ENCODE measurements around the gene GPC6.

- no peak for TF ChIP-seq NFXL1 (CRISPR knock-in tag; IDR thresholded peaks at IDR 0.05)
- TF ChIP-seq CTCF (IDR thresholded peaks at IDR 0.05 in 2 of 3, conservative IDR thresholded peaks at IDR 0.05 in 1 of 3; ENCODE audit: insufficient read depth in 2 of 3, low read depth in 1 of 3, low read length in 3 of 3) = no peak
- TF ChIP-seq TBL1XR1 (IDR thresholded peaks at IDR 0.05; ENCODE audit: low read length in 2 of 2) = no peak
Observed at GRCh38 chr13:94140027-94140426, 913.4 kb downstream of the GPC6 start.
